HG03432 (cell line): ENCODE results near the gene FAM229A.

Experiments
- ATAC-seq: cut with Tn5 transposase; IDR thresholded peaks from one replicate; pipeline ENCODE4 v1.9.1; 2021; ENCODE audit warnings: mild to moderate bottlenecking, moderate library complexity; ENCODE audit not compliant: unreplicated experiment

The FAM229A gene

DNA sequence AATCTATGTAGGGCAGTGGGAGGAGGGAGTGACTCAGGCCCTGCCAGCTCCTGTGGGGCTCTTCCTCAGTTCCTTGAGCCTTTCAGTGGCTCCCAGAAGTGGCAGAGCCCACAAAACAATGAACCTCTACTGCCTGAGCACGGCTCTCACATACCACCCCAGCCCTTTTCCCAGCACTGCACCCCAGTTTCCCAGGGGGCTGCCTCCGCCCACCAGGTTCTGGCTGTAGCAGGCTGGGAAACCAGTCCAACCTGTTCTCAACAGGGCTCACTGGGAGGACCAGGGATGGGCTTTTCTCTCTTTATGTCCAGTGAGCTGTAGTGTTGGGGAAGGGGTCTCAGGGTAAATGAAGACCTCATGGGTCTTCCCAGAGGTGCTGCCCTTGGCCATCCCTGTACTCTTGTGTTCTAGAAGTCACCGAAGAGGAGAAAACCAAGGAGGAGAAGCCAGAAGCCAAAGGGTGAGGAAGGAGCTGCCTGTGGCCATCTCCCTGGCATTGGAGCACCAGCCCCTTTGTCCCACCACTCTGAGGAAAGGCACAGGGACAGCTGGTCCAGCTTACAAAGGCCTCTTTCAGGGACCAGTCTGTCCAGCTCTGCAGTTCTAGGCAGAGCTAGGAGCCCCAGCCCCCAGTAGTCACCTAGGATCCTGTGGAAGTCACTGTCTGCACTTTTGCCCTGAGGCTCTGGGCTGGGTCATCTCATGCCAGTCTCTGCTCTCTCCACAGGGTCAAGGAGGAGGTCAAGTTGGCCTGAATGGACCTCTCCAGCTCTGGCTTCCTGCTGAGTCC is 29.8 kb downstream of the FAM229A start:
- no peak for ATAC-seq

DNA sequence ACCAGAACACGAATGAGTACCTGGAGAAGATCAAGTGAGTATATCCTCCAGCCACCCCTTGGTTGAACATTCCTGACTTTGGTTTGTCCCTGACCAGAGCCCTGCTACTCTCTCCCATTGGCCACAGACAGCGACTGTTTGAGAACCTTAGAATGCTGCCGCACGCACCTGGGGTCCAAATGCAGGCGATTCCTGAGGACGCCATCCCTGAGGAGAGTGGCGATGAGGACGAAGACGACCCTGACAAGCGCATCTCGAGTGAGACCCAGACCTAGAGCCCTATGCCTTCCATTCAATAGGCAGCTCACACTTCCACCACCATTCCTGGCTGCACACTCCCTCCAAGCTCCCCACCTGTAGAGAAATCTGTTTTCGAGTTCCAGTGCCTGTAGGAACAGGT is 30.7 kb downstream of the FAM229A start:
- no peak for ATAC-seq

DNA sequence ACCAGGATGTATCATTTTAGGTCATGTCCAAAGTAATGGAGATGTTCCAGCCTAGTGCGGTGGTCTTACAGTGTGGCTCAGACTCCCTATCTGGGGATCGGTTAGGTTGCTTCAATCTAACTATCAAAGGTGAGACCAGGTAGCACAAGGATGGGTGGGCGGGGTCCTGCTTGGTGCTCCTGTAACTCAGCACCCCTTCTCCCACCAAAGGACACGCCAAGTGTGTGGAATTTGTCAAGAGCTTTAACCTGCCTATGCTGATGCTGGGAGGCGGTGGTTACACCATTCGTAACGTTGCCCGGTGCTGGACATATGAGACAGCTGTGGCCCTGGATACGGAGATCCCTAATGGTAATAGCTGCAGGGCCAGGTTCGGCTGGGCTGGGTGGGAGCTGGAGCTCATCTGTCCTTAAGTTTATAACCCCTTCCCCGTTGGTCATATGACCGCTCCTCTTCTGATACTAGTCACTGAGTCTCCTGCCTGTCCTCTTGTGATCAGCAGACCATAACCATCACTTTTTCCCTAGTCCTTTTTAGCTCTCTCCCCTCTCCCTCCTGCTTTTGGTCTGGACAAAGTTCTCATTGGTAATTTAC is 31.6 kb downstream of the FAM229A start:
- ATAC-seq = no peak

DNA sequence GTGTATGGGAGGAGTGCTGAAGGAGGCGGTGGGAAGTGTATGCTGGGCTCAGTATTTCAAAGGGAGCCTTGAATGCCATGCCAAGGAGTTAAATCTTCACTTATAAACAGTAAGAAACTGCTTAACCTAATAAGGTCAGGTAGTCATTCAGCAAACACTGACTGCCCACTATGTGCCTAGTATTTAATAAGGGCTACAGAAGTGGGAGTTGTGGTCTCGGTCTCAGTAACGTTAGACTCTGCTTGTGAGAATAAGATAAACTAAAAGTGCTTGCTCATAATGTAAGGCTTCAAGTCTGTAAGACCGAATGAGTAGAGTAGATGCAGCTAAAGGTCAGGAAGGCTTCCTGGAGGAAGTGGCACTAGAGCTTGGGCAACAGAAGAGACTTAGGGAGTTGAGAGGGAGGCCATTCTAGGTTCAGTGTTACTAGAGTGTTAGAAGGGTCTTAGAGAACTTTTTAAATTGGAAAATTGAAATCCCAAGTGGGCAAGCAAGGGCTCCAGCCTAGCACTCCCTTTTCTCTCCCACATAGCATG is 32.3 kb downstream of the FAM229A start:
- ATAC-seq = no peak

DNA sequence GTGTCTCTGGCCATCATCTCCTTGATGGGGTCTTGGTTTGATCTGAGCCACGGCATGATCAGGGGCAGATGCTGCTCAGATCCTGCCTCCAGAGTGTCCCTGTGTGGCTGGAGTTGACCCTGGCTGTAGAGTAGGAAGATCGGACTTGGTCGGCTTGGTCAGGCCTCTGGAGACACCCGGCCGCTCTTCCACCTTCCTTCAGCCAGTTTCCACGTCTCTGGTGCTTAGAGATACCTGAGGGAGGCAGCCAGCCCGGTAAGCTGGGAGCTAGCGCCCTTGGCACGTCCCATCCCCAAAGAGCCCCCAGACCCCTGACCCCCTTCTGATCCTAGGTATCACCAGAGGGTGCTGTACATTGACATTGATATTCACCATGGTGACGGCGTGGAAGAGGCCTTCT is 35.1 kb downstream of the FAM229A start:
- ATAC-seq = no peak

DNA sequence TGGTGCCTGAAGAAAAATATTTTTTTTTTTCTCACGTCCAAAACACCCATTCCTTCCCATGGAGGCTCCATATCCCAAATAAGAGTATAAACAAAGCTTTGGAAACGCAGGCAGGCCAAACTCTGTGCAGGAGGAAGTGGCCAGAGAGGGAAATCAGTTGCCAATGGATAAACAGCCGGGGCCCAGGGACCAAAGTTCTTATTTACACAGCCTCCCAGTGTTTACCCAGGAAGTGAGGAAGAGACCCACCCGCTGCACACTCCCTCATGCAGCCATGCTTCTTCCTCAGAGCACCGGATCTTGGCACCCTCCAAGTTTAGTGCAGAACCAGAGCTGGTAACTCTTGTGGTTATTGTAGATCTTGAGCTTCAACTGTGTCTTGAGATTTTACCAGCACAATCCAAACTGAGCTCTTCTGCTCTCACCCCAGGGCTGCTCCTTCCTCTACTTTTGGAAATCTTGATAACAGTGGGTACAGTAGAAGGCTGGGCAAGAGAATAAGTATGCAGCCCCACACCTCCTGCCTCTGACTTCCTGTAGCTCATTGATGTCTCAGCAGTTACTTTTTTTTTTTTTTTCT is 40.5 kb downstream of the FAM229A start:
- ATAC-seq = no peak

DNA sequence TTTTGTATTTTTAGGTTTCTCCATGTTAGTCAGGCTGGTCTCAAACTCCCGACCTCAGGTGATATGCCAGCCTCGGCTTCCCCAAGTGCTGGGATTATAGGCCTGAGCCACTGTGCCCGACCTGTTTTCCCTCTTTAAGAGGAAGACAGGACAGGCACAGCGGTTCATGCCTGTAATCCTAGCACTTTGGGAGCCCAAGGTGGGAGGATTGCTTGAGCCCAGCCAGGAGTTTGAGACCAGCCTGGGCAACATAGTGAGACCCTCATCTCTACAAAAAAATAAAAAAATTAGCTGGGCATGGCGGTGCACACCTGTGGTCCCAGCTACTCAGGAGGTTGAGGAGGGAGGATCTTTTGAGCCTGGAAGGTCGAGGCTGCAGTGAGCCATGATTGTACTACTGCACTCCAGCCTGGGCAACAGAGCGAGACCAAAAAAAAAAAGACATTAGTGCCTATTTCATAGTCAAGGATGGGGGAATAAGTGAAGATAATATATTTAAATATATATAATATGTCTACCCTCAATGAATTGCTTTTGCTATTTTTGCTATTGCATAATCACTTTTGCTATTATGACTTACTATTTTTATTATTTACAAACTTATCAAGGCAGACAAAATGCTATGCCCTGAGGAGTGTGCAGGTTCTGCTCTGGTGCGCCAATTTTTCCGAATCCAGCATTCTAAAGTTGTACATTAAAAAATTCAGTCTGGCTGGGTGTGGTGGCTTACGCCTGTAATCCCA is 44.0 kb downstream of the FAM229A start:
- no peak for ATAC-seq

DNA sequence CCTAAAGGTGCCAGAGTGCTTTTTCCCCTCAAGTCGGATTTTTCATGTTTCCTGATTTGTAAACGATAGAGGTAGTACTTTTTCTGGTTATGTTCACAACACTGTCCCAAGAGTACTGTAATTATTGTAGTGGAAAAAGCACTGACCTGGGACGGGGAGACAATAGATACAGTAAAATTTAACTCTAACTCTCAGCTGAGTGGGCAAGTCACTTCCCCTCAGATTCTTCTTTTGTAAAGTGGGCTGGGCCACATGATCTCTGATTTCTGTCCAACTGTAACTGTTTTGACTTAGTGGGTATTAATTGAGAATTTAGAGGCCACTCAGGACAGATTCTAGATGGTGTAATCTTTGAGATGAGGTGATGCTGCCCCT is 45.4 kb downstream of the FAM229A start:
- peak; percentile 30 for ATAC-seq

DNA sequence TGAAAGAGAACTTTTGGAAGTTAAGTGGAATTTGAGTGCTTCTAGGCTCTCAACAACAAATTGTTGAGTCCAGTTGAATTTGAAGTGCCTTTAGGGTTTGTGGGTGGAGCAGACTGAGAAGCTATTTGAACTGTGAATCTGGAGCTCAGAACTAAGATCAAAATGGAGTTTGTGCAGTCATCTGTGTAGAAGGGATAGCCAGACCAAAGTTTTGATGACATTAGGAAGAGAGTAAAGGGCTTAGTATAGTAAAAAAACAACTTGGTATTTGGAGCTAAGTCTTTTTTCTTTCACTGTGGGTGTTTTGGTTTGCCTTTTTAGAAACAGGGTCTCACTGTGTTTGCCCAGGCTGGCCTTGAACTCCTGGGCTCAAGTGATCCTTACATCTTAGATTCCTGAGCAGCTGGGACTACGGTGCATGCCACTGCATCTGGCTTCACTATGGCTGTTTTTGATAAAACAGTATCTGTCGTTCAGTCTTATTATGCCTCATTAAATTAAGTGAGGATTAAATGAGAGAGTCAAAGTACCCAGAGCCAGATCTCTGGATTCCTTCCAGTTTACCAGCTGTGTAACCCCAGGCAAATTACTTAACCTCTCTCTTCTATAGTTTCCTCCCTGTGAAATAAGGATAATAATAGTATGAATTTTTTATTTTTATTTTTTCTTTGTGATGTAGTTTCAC is 50.4 kb downstream of the FAM229A start:
- no peak for ATAC-seq
